WTC11 (cell line): ENCODE measurements around the gene PPARA. TPM values are rescaled to one million over a fixed set of nuclear protein-coding genes. Genes with fewer than 3 reads are reported as not detected.

Experiments
- ATAC-seq: fragments of 200-7000 bp; cut with Tn5 transposase; 2 replicates; pipeline ENCODE4 v1.10.0; 2021; ENCODE audit warnings: mild to moderate bottlenecking, moderate library complexity
- CTCF ChIA-PET: fragments of 300-600 bp; sonication (Branson Sonifier 250); formaldehyde crosslinking; loops from one replicate; lab custom pipeline; 2021; ENCODE audit warnings: antibody characterized with exemption; lab: Charles Lee
- POLR2A ChIA-PET: fragments of 350-600 bp; sonication (Branson Sonifier 250); formaldehyde crosslinking; loops from one replicate; lab custom pipeline; 2021; ENCODE audit warnings: antibody characterized with exemption; lab: Charles Lee
- DNase-seq: peaks from one replicate; pipeline ENCODE4 v3.0.0; 2021; ENCODE audit warnings: low spot score
- H3K27ac Mint-ChIP-seq: 2 replicates; pipeline ENCODE4 v1.8.0; 2021; ENCODE audit warnings: mixed read lengths
- H3K27me3 Mint-ChIP-seq: 2 replicates; pipeline ENCODE4 v1.8.0; 2021; ENCODE audit warnings: low read depth, mild to moderate bottlenecking, moderate library complexity, mixed read lengths
- H3K36me3 Mint-ChIP-seq: 2 replicates; pipeline ENCODE4 v1.8.0; 2021; ENCODE audit warnings: mixed read lengths
- H3K4me1 Mint-ChIP-seq: 2 replicates; pipeline ENCODE4 v1.8.0; 2022; ENCODE audit warnings: mixed read lengths
- H3K4me3 Mint-ChIP-seq: 2 replicates; pipeline ENCODE4 v1.8.0; 2021; ENCODE audit warnings: mild to moderate bottlenecking, moderate library complexity, mixed read lengths
- H3K9me3 Mint-ChIP-seq: 2 replicates; pipeline ENCODE4 v1.8.0; 2021; ENCODE audit warnings: mixed read lengths
- FOXJ3 ChIP-seq: sonication (generic); formaldehyde crosslinking; IDR thresholded peaks from 2 replicates; pipeline ENCODE4 v1.9.0; 2021; ENCODE audit warnings: missing genetic modification reagents, mild to moderate bottlenecking, borderline replicate concordance
- FOXK1 ChIP-seq: sonication (generic); formaldehyde crosslinking; IDR thresholded peaks from 2 replicates; pipeline ENCODE4 v1.8.0; 2022; ENCODE audit warnings: mild to moderate bottlenecking, moderate library complexity, missing genetic modification reagents
- GABPB1 ChIP-seq: sonication (generic); formaldehyde crosslinking; IDR thresholded peaks from 2 replicates; pipeline ENCODE4 v1.8.1; 2023; ENCODE audit warnings: mild to moderate bottlenecking, missing genetic modification reagents
- JAZF1 ChIP-seq: fragments of 250-450 bp; sonication (Bioruptor Pico); IDR thresholded peaks from 2 replicates; pipeline ENCODE4 v1.9.0; 2021; ENCODE audit warnings: moderate library complexity, mild to moderate bottlenecking, inconsistent platforms
- NFE2L1 ChIP-seq: sonication (generic); formaldehyde crosslinking; IDR thresholded peaks from 2 replicates; pipeline ENCODE4 v1.8.1; 2023; ENCODE audit warnings: missing genetic modification reagents
- NR1H2 ChIP-seq: sonication (generic); formaldehyde crosslinking; IDR thresholded peaks from 2 replicates; pipeline ENCODE4 v1.9.0; 2021; ENCODE audit warnings: mild to moderate bottlenecking, moderate library complexity, missing genetic modification reagents
- PRRX2 ChIP-seq: fragments of 250-450 bp; sonication (Bioruptor Pico); IDR thresholded peaks from 2 replicates; pipeline ENCODE4 v1.8.0; 2021; ENCODE audit warnings: mild to moderate bottlenecking
- RELA ChIP-seq: sonication (generic); formaldehyde crosslinking; IDR thresholded peaks from 2 replicates; pipeline ENCODE4 v1.8.1; 2022; ENCODE audit warnings: missing genetic modification reagents, mild to moderate bottlenecking, borderline replicate concordance
- SMAD4 ChIP-seq: sonication (generic); formaldehyde crosslinking; IDR thresholded peaks from 2 replicates; pipeline ENCODE4 v1.8.0; 2022; ENCODE audit warnings: mild to moderate bottlenecking, missing genetic modification reagents
- TEAD4 ChIP-seq: sonication (generic); formaldehyde crosslinking; IDR thresholded peaks from 2 replicates; pipeline ENCODE4 v1.8.0; 2022; ENCODE audit warnings: mild to moderate bottlenecking, missing genetic modification reagents
- ZNF138 ChIP-seq: sonication (generic); formaldehyde crosslinking; conservative IDR thresholded peaks from 2 replicates; pipeline ENCODE4 v1.8.1; 2022; ENCODE audit warnings: mild to moderate bottlenecking, moderate library complexity, missing genetic modification reagents
- ZNF317 ChIP-seq: sonication (generic); formaldehyde crosslinking; IDR thresholded peaks from 2 replicates; pipeline ENCODE4 v1.8.1; 2023; ENCODE audit warnings: low read depth, mild to moderate bottlenecking, moderate library complexity, missing genetic modification reagents, borderline replicate concordance
- ZNF396 ChIP-seq: fragments of 250-450 bp; sonication (Bioruptor Pico); IDR thresholded peaks from 2 replicates; pipeline ENCODE4 v1.8.0; 2021; ENCODE audit warnings: mild to moderate bottlenecking, moderate library complexity, borderline replicate concordance
- ZNF416 ChIP-seq: fragments of 250-450 bp; sonication (Bioruptor Pico); IDR thresholded peaks from 2 replicates; pipeline ENCODE4 v1.9.0; 2021; ENCODE audit warnings: mild to moderate bottlenecking, inconsistent platforms
- total RNA-seq: library from RNA; stranded (reverse); gene quantifications from 3 replicates; pipeline ENCODE4 v1.2.3, GENCODE V29; 2021
- TF ChIP-seq, protein P1 (sequence below): sonication (generic); formaldehyde crosslinking; IDR thresholded peaks from 2 replicates; pipeline ENCODE4 v1.8.1; 2022; ENCODE audit warnings: missing genetic modification reagents, borderline replicate concordance
- TF ChIP-seq, protein P2 (sequence below): sonication (generic); formaldehyde crosslinking; IDR thresholded peaks from 2 replicates; pipeline ENCODE4 v1.8.0; 2022; ENCODE audit warnings: missing genetic modification reagents
- TF ChIP-seq, protein P3 (sequence below): sonication (generic); formaldehyde crosslinking; IDR thresholded peaks from 2 replicates; pipeline ENCODE4 v1.8.1; 2022; ENCODE audit warnings: low read depth, missing genetic modification reagents, borderline replicate concordance
- TF ChIP-seq, protein P4 (sequence below): sonication (generic); formaldehyde crosslinking; IDR thresholded peaks from 2 replicates; pipeline ENCODE4 v1.8.1; 2023; ENCODE audit warnings: mild to moderate bottlenecking, moderate library complexity, missing genetic modification reagents
- TF ChIP-seq, protein P5 (sequence below): fragments of 250-450 bp; sonication (Bioruptor Pico); IDR thresholded peaks from 2 replicates; pipeline ENCODE4 v1.9.0; 2021; ENCODE audit warnings: moderate library complexity, mild to moderate bottlenecking, inconsistent platforms, borderline replicate concordance
- TF ChIP-seq, protein P6 (sequence below): sonication (generic); formaldehyde crosslinking; IDR thresholded peaks from 2 replicates; pipeline ENCODE4 v1.8.1; 2022; ENCODE audit warnings: mild to moderate bottlenecking, missing genetic modification reagents, moderate library complexity, borderline replicate concordance
- TF ChIP-seq, protein P7 (sequence below): fragments of 250-450 bp; sonication (Bioruptor Pico); IDR thresholded peaks from 2 replicates; pipeline ENCODE4 v1.8.0; 2021; ENCODE audit warnings: mild to moderate bottlenecking

Gene PPARA
- total RNA-seq, 1 experiment from 2014 or later = 9.3 TPM

DNA sequence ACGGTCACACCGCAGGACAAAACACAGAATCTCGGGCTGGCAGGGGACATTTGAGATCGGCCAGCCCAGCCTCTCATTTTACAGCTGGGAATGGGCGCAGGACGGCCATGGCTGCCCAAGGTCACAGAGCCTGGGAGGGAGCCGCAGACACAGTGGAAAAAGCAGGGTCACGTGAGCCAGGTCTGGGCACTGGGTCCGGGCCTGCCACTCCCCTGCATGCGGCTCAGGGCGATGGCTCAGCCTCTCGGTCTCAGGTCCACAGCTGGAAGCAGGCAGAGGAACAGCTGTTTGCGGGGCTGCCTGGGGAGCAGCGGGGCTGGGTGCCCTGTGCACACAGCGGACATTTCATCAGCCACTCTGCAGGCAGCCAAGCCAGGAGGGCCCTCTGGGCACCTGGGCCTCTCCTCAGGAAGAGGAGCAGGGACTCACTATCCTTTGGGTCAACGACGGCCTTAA lies 10.4 kb upstream of the PPARA start:
- H3K9me3 Mint-ChIP-seq = no peaks in the 10 kb centered on the region
- ChIA-PET CTCF (interaction anchor here (0.7 kb wide), 1 partner anchor 18 kb away, joined by 3 read pairs; no protein-coding TSS in a partner anchor), POLR2A (no interaction called here)
- H3K4me3 Mint-ChIP-seq = no peak overlapping the region
- no peaks in the 10 kb centered on the region for H3K4me1 Mint-ChIP-seq
- no peaks in the 10 kb centered on the region for H3K36me3 Mint-ChIP-seq
- DNase-seq (no peak), ATAC-seq (no peak)
- no peak overlapping the region for H3K27ac Mint-ChIP-seq
- H3K27me3 Mint-ChIP-seq = no peaks in the 10 kb centered on the region
- TF ChIP-seq GABPB1 (CRISPR knock-in tag) (peak; percentile 80), NFE2L1 (no peak), ZNF416 (CRISPR knock-in tag) (no peak)

DNA sequence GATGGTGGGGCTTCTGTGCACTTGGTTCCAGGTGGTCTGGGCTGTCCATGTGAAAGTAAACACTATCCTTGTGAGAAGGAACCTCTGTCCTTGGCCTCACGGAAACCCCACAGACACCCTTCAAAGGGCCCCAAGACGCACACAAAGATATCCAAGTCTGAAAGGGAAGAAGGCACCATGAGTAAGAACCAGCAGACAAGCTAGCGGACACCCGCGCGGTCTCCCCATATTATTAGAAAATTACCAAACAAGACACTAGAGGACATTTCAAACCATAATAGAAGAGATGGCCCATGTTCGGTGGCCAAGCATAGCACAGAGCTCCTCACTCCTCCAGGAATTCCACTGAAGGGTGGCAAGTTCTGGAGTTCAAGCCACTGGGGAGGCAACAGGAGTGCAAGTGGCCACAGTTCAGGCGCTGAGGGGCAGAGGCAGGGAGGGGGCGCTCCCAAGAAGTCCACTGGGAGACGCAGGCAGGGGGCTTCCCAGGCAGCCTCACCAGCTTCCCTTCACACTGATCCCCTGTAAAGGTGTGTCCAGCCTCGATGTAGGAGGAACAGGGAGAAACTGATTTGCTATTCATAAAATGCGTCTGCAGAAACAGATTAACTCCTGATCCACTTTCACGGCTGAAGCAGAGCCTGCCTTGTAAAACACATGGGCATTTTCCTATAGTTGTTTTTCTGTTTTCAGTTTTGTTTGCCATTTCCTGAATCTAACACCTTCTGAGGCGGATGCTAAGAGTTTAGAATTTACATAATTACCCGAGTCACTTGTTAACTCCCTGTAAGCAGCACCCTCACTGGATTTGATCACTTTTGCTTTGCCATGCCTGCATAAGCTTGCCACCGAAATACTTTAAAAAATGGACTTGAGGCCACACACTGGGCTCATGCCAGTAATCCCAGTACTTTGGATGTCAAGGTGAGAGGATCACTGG lies 9.1 kb upstream of the PPARA start:
- peak; percentile 11 for DNase-seq
- Mint-ChIP-seq H3K4me1 (no peaks in the 10 kb centered on the region), H3K9me3 (no peaks in the 10 kb centered on the region), H3K27me3 (no peaks in the 10 kb centered on the region), H3K27ac (no peak overlapping the region), H3K36me3 (no peaks in the 10 kb centered on the region), H3K4me3 (no peak overlapping the region)
- ChIA-PET CTCF (interaction anchor here (0.8 kb wide), 1 partner anchor 11 kb away, joined by 3 read pairs; no protein-coding TSS in a partner anchor), POLR2A (no interaction called here)
- TF ChIP-seq NR1H2 = no peak
- TF ChIP-seq FOXJ3 = no peak
- TF ChIP-seq ZNF317 (CRISPR knock-in tag) = no peak
- no peak for TF ChIP-seq RELA (CRISPR knock-in tag)
- TF ChIP-seq, protein P1, sequence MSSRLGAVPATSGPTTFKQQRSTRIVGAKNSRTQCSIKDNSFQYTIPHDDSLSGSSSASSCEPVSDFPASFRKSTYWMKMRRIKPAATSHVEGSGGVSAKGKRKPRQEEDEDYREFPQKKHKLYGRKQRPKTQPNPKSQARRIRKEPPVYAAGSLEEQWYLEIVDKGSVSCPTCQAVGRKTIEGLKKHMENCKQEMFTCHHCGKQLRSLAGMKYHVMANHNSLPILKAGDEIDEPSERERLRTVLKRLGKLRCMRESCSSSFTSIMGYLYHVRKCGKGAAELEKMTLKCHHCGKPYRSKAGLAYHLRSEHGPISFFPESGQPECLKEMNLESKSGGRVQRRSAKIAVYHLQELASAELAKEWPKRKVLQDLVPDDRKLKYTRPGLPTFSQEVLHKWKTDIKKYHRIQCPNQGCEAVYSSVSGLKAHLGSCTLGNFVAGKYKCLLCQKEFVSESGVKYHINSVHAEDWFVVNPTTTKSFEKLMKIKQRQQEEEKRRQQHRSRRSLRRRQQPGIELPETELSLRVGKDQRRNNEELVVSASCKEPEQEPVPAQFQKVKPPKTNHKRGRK (CRISPR knock-in tag) = no peak
- no peak for TF ChIP-seq ZNF138 (CRISPR knock-in tag)
- TF ChIP-seq ZNF396 (CRISPR knock-in tag) = no peak
- TF ChIP-seq, protein P2, sequence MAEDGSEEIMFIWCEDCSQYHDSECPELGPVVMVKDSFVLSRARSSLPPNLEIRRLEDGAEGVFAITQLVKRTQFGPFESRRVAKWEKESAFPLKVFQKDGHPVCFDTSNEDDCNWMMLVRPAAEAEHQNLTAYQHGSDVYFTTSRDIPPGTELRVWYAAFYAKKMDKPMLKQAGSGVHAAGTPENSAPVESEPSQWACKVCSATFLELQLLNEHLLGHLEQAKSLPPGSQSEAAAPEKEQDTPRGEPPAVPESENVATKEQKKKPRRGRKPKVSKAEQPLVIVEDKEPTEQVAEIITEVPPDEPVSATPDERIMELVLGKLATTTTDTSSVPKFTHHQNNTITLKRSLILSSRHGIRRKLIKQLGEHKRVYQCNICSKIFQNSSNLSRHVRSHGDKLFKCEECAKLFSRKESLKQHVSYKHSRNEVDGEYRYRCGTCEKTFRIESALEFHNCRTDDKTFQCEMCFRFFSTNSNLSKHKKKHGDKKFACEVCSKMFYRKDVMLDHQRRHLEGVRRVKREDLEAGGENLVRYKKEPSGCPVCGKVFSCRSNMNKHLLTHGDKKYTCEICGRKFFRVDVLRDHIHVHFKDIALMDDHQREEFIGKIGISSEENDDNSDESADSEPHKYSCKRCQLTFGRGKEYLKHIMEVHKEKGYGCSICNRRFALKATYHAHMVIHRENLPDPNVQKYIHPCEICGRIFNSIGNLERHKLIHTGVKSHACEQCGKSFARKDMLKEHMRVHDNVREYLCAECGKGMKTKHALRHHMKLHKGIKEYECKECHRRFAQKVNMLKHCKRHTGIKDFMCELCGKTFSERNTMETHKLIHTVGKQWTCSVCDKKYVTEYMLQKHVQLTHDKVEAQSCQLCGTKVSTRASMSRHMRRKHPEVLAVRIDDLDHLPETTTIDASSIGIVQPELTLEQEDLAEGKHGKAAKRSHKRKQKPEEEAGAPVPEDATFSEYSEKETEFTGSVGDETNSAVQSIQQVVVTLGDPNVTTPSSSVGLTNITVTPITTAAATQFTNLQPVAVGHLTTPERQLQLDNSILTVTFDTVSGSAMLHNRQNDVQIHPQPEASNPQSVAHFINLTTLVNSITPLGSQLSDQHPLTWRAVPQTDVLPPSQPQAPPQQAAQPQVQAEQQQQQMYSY (CRISPR knock-in tag) = no peak
- TF ChIP-seq, protein P3, sequence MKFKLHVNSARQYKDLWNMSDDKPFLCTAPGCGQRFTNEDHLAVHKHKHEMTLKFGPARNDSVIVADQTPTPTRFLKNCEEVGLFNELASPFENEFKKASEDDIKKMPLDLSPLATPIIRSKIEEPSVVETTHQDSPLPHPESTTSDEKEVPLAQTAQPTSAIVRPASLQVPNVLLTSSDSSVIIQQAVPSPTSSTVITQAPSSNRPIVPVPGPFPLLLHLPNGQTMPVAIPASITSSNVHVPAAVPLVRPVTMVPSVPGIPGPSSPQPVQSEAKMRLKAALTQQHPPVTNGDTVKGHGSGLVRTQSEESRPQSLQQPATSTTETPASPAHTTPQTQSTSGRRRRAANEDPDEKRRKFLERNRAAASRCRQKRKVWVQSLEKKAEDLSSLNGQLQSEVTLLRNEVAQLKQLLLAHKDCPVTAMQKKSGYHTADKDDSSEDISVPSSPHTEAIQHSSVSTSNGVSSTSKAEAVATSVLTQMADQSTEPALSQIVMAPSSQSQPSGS (CRISPR knock-in tag) = no peak
- TF ChIP-seq, protein P4, sequence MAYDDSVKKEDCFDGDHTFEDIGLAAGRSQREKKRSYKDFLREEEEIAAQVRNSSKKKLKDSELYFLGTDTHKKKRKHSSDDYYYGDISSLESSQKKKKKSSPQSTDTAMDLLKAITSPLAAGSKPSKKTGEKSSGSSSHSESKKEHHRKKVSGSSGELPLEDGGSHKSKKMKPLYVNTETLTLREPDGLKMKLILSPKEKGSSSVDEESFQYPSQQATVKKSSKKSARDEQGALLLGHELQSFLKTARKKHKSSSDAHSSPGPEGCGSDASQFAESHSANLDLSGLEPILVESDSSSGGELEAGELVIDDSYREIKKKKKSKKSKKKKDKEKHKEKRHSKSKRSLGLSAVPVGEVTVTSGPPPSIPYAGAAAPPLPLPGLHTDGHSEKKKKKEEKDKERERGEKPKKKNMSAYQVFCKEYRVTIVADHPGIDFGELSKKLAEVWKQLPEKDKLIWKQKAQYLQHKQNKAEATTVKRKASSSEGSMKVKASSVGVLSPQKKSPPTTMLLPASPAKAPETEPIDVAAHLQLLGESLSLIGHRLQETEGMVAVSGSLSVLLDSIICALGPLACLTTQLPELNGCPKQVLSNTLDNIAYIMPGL (CRISPR knock-in tag) = no peak
- TF ChIP-seq, protein P5, sequence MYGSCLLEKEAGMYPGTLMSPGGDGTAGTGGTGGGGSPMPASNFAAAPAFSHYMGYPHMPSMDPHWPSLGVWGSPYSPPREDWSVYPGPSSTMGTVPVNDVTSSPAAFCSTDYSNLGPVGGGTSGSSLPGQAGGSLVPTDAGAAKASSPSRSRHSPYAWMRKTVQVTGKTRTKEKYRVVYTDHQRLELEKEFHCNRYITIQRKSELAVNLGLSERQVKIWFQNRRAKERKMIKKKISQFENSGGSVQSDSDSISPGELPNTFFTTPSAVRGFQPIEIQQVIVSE (CRISPR knock-in tag) = no peak
- TF ChIP-seq, protein P6, sequence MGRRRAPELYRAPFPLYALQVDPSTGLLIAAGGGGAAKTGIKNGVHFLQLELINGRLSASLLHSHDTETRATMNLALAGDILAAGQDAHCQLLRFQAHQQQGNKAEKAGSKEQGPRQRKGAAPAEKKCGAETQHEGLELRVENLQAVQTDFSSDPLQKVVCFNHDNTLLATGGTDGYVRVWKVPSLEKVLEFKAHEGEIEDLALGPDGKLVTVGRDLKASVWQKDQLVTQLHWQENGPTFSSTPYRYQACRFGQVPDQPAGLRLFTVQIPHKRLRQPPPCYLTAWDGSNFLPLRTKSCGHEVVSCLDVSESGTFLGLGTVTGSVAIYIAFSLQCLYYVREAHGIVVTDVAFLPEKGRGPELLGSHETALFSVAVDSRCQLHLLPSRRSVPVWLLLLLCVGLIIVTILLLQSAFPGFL (CRISPR knock-in tag) = no peak
- no peak for TF ChIP-seq SMAD4 (CRISPR knock-in tag)
- TF ChIP-seq JAZF1 (CRISPR knock-in tag) = no peak
- no peak for TF ChIP-seq TEAD4 (CRISPR knock-in tag)
- TF ChIP-seq, protein P7, sequence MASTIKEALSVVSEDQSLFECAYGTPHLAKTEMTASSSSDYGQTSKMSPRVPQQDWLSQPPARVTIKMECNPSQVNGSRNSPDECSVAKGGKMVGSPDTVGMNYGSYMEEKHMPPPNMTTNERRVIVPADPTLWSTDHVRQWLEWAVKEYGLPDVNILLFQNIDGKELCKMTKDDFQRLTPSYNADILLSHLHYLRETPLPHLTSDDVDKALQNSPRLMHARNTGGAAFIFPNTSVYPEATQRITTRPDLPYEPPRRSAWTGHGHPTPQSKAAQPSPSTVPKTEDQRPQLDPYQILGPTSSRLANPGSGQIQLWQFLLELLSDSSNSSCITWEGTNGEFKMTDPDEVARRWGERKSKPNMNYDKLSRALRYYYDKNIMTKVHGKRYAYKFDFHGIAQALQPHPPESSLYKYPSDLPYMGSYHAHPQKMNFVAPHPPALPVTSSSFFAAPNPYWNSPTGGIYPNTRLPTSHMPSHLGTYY (CRISPR knock-in tag) = no peak
- TF ChIP-seq PRRX2 (CRISPR knock-in tag) = no peak
- TF ChIP-seq FOXK1 = no peak
- no peak for ATAC-seq
